Osteocyte (in vitro differentiated cells): ENCODE results near the gene CREB1. TPM values are rescaled to one million over a fixed set of nuclear protein-coding genes. Genes with fewer than 3 reads are reported as not detected.
A peak's percentile ranks its signal among the peaks of the same experiment; 100 is the strongest.

ENCODE experiments used
- DNase-seq: peaks from one replicate; pipeline ENCODE4 v3.0.0; 2021; ENCODE audit warnings: mixed read lengths; ENCODE audit not compliant: unreplicated experiment; ENCODE audit errors: extremely low spot score
- H3K27ac Mint-ChIP-seq: one replicate; pipeline ENCODE4 v1.8.0; 2021; ENCODE audit warnings: mild to moderate bottlenecking, mixed read lengths; ENCODE audit not compliant: unreplicated experiment
- H3K27me3 Mint-ChIP-seq: one replicate; pipeline ENCODE4 v1.8.0; 2021; ENCODE audit warnings: mixed read lengths; ENCODE audit not compliant: unreplicated experiment
- H3K36me3 Mint-ChIP-seq: one replicate; pipeline ENCODE4 v1.8.0; 2021; ENCODE audit warnings: mixed read lengths; ENCODE audit not compliant: unreplicated experiment
- H3K4me1 Mint-ChIP-seq: one replicate; pipeline ENCODE4 v1.8.0; 2021; ENCODE audit warnings: mixed read lengths; ENCODE audit not compliant: unreplicated experiment
- H3K4me3 Mint-ChIP-seq: one replicate; pipeline ENCODE4 v1.8.0; 2021; ENCODE audit warnings: mild to moderate bottlenecking, moderate library complexity, mixed read lengths; ENCODE audit not compliant: unreplicated experiment
- H3K9me3 Mint-ChIP-seq: one replicate; pipeline ENCODE4 v1.8.0; 2021; ENCODE audit warnings: mixed read lengths; ENCODE audit not compliant: unreplicated experiment
- total RNA-seq: library from RNA; stranded (reverse); gene quantifications from 2 replicates; pipeline ENCODE4 v1.2.1, GENCODE V29; 2021
- TF ChIP-seq, protein P1 (sequence below): fragments of 200-600 bp; sonication (generic); IDR thresholded peaks from 2 replicates; pipeline ENCODE4 v1.5.0; 2021; ENCODE audit warnings: antibody characterized with exemption, mild to moderate bottlenecking, moderate library complexity

The CREB1 gene
- total RNA-seq, 1 donor from 2014 or later, result 74.2 TPM

- Mint-ChIP-seq H3K27ac (peak overlapping the region; percentile 3), H3K9me3 (no peaks in the 10 kb centered on the region), H3K36me3 (peaks cover 63% of the 10 kb centered on the region), H3K4me3 (no peak overlapping the region), H3K4me1 (no peaks in the 10 kb centered on the region), H3K27me3 (no peaks in the 10 kb centered on the region)
- DNase-seq, result no peak
- TF ChIP-seq, protein P1, sequence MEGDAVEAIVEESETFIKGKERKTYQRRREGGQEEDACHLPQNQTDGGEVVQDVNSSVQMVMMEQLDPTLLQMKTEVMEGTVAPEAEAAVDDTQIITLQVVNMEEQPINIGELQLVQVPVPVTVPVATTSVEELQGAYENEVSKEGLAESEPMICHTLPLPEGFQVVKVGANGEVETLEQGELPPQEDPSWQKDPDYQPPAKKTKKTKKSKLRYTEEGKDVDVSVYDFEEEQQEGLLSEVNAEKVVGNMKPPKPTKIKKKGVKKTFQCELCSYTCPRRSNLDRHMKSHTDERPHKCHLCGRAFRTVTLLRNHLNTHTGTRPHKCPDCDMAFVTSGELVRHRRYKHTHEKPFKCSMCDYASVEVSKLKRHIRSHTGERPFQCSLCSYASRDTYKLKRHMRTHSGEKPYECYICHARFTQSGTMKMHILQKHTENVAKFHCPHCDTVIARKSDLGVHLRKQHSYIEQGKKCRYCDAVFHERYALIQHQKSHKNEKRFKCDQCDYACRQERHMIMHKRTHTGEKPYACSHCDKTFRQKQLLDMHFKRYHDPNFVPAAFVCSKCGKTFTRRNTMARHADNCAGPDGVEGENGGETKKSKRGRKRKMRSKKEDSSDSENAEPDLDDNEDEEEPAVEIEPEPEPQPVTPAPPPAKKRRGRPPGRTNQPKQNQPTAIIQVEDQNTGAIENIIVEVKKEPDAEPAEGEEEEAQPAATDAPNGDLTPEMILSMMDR, result no peak
Measured at GRCh38 chr2:207584952-207585351, 55.2 kb downstream of the CREB1 start.

- TF ChIP-seq, protein P1, result no peak
- Mint-ChIP-seq H3K27ac (no peak overlapping the region), H3K4me1 (no peaks in the 10 kb centered on the region), H3K4me3 (no peak overlapping the region), H3K36me3 (peaks cover 70% of the 10 kb centered on the region), H3K27me3 (no peaks in the 10 kb centered on the region), H3K9me3 (peaks cover 5% of the 10 kb centered on the region)
- no peak for DNase-seq
Measured at GRCh38 chr2:207587305-207587704, 57.5 kb downstream of the CREB1 start.

- Mint-ChIP-seq H3K4me3 (no peak overlapping the region), H3K27ac (no peak overlapping the region), H3K27me3 (no peaks in the 10 kb centered on the region), H3K4me1 (no peaks in the 10 kb centered on the region), H3K9me3 (peaks cover 12% of the 10 kb centered on the region), H3K36me3 (peaks cover 74% of the 10 kb centered on the region)
- no peak for DNase-seq
- TF ChIP-seq, protein P1, result no peak
Measured at GRCh38 chr2:207589143-207589542, 59.4 kb downstream of the CREB1 start.

DNA sequence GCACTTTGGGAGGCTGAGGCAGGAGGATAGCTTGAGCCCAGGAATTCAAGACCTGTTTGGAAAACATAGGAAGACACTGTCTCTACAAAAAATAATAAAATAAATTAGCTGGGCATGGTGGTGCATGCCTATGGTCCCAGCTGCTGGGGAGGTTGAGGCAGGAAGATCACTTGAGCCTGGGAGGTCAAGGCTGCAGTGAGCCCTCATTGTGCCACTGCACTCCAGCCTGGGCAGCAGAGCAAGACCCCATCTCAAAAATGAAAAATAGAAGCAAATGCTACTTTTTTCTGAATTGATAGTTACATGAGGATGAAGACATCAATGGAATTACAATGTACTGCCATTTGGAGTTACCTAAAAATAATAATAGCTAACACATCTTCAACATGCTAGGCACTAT lies 63.5 kb downstream of the CREB1 start:
- no peaks in the 10 kb centered on the region for H3K4me1 Mint-ChIP-seq
- DNase-seq, result no peak
- H3K27me3 Mint-ChIP-seq, result no peaks in the 10 kb centered on the region
- TF ChIP-seq, protein P1, result no peak
- H3K36me3 Mint-ChIP-seq, result peaks cover 63% of the 10 kb centered on the region
- H3K9me3 Mint-ChIP-seq, result peaks cover 12% of the 10 kb centered on the region
- no peak overlapping the region for H3K27ac Mint-ChIP-seq
- H3K4me3 Mint-ChIP-seq, result no peak overlapping the region

DNA sequence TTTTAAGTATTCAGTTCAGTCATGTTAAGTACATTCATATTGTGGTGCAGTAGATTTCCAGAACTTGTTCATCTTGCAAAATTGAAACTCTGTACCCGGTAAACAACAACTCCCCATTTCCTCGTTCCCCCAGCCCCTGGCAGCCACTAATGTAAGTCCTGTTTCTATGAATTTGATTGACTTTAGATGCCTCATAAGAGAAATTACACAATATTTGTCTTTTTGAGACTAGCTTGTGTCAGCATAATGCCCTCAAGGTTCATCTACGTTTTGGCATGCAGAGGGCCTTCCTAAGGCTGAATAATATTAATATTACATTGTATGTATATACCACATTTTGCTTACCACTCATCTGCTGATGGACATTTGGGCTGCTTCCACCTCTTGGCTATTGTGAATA lies 64.5 kb downstream of the CREB1 start:
- Mint-ChIP-seq H3K27ac (no peak overlapping the region), H3K4me1 (no peaks in the 10 kb centered on the region), H3K9me3 (peaks cover 12% of the 10 kb centered on the region), H3K27me3 (no peaks in the 10 kb centered on the region), H3K4me3 (no peak overlapping the region), H3K36me3 (peaks cover 55% of the 10 kb centered on the region)
- TF ChIP-seq, protein P1, result no peak
- DNase-seq, result no peak
